ENCODE results near the gene NR5A2. TPM values are rescaled to one million over a fixed set of nuclear protein-coding genes. Genes with fewer than 3 reads are reported as not detected.

Gene NR5A2
- total RNA-seq, 1 experiment from 2014 or later, result 2.1 TPM

DNA sequence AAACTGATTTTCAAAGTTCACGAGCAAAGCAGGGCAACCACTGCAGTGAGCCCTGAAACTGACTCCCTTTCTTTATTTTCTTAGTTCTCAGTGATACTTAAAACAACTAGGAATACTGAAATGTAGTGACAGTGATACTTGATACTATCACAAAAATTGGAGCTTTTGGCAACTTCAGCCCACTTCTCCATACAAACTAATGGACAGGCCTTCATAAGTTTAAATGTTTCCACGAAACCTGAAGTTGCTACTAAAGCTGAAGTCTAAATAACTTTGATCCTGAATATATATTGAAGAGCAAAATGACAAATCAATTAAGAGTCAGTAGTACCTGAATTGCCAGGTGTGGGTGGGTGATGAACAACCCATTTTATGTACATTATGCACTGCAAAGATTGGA is 10.0 kb downstream of the NR5A2 start:
- no peaks in the 10 kb centered on the region for H3F3A ChIP-seq (ENCODE audit: insufficient read depth, low read depth)
- peaks cover 8% of the 10 kb centered on the region for H3K4me1 ChIP-seq (replicated peaks; ENCODE audit: insufficient read depth)
- peaks cover 3% of the 10 kb centered on the region; the same call in 1 of the 2 replicates for H3K79me2 ChIP-seq (ENCODE audit: low read depth)
- no peaks in the 10 kb centered on the region for H4K20me1 ChIP-seq (ENCODE audit: insufficient read depth)
- no peak for TF ChIP-seq EZH2 (IDR thresholded peaks at IDR 0.05; ENCODE audit: low read depth)
- TF ChIP-seq, protein P1, sequence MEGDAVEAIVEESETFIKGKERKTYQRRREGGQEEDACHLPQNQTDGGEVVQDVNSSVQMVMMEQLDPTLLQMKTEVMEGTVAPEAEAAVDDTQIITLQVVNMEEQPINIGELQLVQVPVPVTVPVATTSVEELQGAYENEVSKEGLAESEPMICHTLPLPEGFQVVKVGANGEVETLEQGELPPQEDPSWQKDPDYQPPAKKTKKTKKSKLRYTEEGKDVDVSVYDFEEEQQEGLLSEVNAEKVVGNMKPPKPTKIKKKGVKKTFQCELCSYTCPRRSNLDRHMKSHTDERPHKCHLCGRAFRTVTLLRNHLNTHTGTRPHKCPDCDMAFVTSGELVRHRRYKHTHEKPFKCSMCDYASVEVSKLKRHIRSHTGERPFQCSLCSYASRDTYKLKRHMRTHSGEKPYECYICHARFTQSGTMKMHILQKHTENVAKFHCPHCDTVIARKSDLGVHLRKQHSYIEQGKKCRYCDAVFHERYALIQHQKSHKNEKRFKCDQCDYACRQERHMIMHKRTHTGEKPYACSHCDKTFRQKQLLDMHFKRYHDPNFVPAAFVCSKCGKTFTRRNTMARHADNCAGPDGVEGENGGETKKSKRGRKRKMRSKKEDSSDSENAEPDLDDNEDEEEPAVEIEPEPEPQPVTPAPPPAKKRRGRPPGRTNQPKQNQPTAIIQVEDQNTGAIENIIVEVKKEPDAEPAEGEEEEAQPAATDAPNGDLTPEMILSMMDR (conservative IDR thresholded peaks at IDR 0.05), result no peak
- H3K4me3 ChIP-seq, result no peak overlapping the region
- ChIA-PET POLR2A (ENCODE audit: unreplicated experiment) (interaction anchor here (0.7 kb wide), 1 partner anchor 8 kb away, joined by 6 read pairs; no protein-coding TSS in a partner anchor), CTCF (no interaction called here)
- no peak for DNase-seq
- H3K4me2 ChIP-seq, result no peak overlapping the region
- intact Hi-C loops (cut with micrococcal nuclease; ENCODE audit: unreplicated experiment), result no loop called here
- no peaks in the 10 kb centered on the region for H3K9me3 ChIP-seq (ENCODE audit: insufficient read depth, low read depth)
- no peak overlapping the region for H2AFZ ChIP-seq
- H3K27me3 ChIP-seq (ENCODE audit: insufficient read depth, low read depth), result no peaks in the 10 kb centered on the region
- H3K9me2 ChIP-seq (ENCODE audit: insufficient read depth), result no peaks in the 10 kb centered on the region
- H3K27ac ChIP-seq, result no peak overlapping the region
- no peaks in the 10 kb centered on the region for H3K36me3 ChIP-seq (ENCODE audit: low read depth)
- no TSS peak for BruUV-seq (replicated peaks)

DNA sequence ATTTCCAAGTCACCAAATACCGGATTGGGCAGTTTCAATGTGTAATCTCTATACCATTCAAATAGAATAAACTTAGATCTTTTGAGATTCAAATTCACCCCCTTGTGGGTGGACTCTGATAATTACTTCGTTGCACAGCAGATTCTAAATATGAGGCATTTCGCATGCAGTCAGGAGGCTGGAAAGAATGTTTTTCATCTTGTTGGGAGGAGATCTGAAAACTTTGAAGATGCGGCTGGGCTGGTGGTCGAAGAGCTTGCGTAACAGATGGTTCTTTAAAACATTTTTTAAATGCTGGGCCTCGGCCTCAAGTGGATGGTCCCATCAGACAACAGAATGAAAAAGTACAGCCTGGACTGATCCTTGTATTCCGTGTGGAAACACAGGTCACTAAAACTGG is 10.4 kb downstream of the NR5A2 start:
- POLR2A ChIA-PET (ENCODE audit: unreplicated experiment), result interaction anchor here (0.7 kb wide), 2 partner anchors 9 to 110 kb away, joined by 3 to 6 read pairs; no protein-coding TSS in a partner anchor

DNA sequence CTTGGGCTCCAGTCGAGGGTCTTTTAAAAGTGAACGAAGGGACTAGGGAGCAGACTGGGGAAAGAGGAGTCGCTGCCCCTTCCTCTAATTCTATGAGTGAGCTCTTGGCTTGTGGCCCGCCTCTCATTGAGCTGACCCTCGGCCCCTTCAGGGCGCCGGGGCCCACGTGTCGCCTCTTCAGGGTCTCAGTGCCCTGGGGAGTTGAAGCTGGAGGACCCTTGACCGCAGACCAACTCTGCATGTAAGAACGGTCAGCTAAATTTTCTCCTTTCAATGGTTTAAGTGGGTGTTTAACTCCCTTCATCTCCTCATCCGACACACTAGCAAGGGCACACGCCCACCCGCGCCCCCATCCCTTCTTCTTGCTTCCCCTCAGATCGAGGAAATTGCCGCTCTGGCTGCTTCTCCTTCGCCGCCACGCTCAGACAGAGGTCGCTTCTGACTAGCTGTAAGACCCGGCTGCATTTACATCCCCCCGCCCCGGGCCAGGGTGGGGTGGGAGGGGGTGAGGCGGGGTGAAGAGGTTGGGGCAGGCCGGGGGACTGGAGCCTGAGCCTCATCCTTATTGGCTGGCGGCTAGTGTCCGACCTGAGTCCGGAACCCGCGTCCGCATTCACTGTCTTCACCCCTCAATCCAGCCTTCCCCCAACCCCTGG is 10.9 kb downstream of the NR5A2 start:
- DNase-seq, result no peak
- H3K9me2 ChIP-seq (ENCODE audit: insufficient read depth), result no peaks in the 10 kb centered on the region
- H4K20me1 ChIP-seq (ENCODE audit: insufficient read depth), result no peaks in the 10 kb centered on the region
- H3K9me3 ChIP-seq (ENCODE audit: insufficient read depth, low read depth), result no peaks in the 10 kb centered on the region
- H3K27ac ChIP-seq, result no peak overlapping the region
- no peaks in the 10 kb centered on the region for H3F3A ChIP-seq (ENCODE audit: insufficient read depth, low read depth)
- H3K4me2 ChIP-seq, result peak overlapping the region; percentile 85
- peaks cover 8% of the 10 kb centered on the region for H3K4me1 ChIP-seq (replicated peaks; ENCODE audit: insufficient read depth)
- ChIA-PET POLR2A (ENCODE audit: unreplicated experiment) (interaction anchor here (0.7 kb wide), 2 partner anchors 9 to 109 kb away, joined by 3 to 6 read pairs; no protein-coding TSS in a partner anchor), CTCF (interaction anchor here (0.5 kb wide), 1 partner anchor 238 kb away, joined by 3 read pairs; no protein-coding TSS in a partner anchor)
- no peaks in the 10 kb centered on the region for H3K36me3 ChIP-seq (ENCODE audit: low read depth)
- no TSS peak for BruUV-seq (replicated peaks)
- H3K4me3 ChIP-seq, result peak overlapping the region; percentile 74
- H3K27me3 ChIP-seq (ENCODE audit: insufficient read depth, low read depth), result no peaks in the 10 kb centered on the region
- intact Hi-C loops (cut with micrococcal nuclease; ENCODE audit: unreplicated experiment), result no loop called here
- peak overlapping the region; percentile 95 for H2AFZ ChIP-seq
- TF ChIP-seq EZH2 (IDR thresholded peaks at IDR 0.05; ENCODE audit: low read depth), result no peak
- TF ChIP-seq, protein P1 (conservative IDR thresholded peaks at IDR 0.05), result no peak
- H3K79me2 ChIP-seq (ENCODE audit: low read depth), result peaks cover 3% of the 10 kb centered on the region; the same call in 1 of the 2 replicates

More for the DNA sequence above, 10.4 kb downstream of the NR5A2 start:
- no peak overlapping the region for H3K4me2 ChIP-seq
- no peaks in the 10 kb centered on the region for H3K27me3 ChIP-seq (ENCODE audit: insufficient read depth, low read depth)
- no peak for DNase-seq
- H3K79me2 ChIP-seq (ENCODE audit: low read depth), result peaks cover 3% of the 10 kb centered on the region; the same call in 1 of the 2 replicates
- no peaks in the 10 kb centered on the region for H3K9me3 ChIP-seq (ENCODE audit: insufficient read depth, low read depth)
- H3K27ac ChIP-seq, result no peak overlapping the region
- H3K4me1 ChIP-seq (replicated peaks; ENCODE audit: insufficient read depth), result peaks cover 8% of the 10 kb centered on the region
- CTCF ChIA-PET, result no interaction called here
- H3F3A ChIP-seq (ENCODE audit: insufficient read depth, low read depth), result no peaks in the 10 kb centered on the region
- no peaks in the 10 kb centered on the region for H3K9me2 ChIP-seq (ENCODE audit: insufficient read depth)
- no peaks in the 10 kb centered on the region for H3K36me3 ChIP-seq (ENCODE audit: low read depth)
- H3K4me3 ChIP-seq, result no peak overlapping the region
- BruUV-seq (replicated peaks), result no TSS peak
- intact Hi-C loops (cut with micrococcal nuclease; ENCODE audit: unreplicated experiment), result no loop called here
- TF ChIP-seq EZH2 (IDR thresholded peaks at IDR 0.05; ENCODE audit: low read depth), result no peak
- TF ChIP-seq, protein P1 (conservative IDR thresholded peaks at IDR 0.05), result no peak
- no peak overlapping the region for H2AFZ ChIP-seq
- no peaks in the 10 kb centered on the region for H4K20me1 ChIP-seq (ENCODE audit: insufficient read depth)

Data from PC-9 (cell line).